Parathyroid adenoma (tissue), 2 donors: ENCODE measurements around the gene DDX54.

Experiments
- H2AFZ ChIP-seq: fragments of 300-600 bp; sonication (generic); one replicate; pipeline ENCODE4 v1.7.0; 2017; ENCODE audit warnings: antibody characterized with exemption, mild to moderate bottlenecking
- H3K27ac ChIP-seq: fragments of 300-600 bp; sonication (generic); one replicate; pipeline ENCODE4 v1.7.0; 2017
- H3K27me3 ChIP-seq: fragments of 300-600 bp; sonication (generic); one replicate; pipeline ENCODE4 v1.7.0; 2017; ENCODE audit warnings: low read length; ENCODE audit not compliant: control insufficient read depth, insufficient read depth
- H3K36me3 ChIP-seq: fragments of 300-600 bp; sonication (generic); one replicate; pipeline ENCODE4 v1.7.0; 2017; ENCODE audit warnings: low read length; ENCODE audit not compliant: control insufficient read depth, insufficient read depth
- H3K4me1 ChIP-seq: fragments of 300-600 bp; sonication (generic); one replicate; pipeline ENCODE4 v1.7.0; 2017; ENCODE audit warnings: control low read depth
- H3K4me2 ChIP-seq: fragments of 300-600 bp; sonication (generic); one replicate; pipeline ENCODE4 v1.7.0; 2017; ENCODE audit warnings: low read length
- H3K4me3 ChIP-seq: fragments of 300-600 bp; sonication (generic); one replicate; pipeline ENCODE4 v1.7.0; 2017; ENCODE audit warnings: low read depth, low read length
- H3K79me2 ChIP-seq: fragments of 300-600 bp; sonication (generic); one replicate; pipeline ENCODE4 v1.7.0; 2017; ENCODE audit warnings: control low read depth
- H3K9ac ChIP-seq: fragments of 300-600 bp; sonication (generic); one replicate; pipeline ENCODE4 v1.7.0; 2017; ENCODE audit warnings: mild to moderate bottlenecking
- H3K9me3 ChIP-seq: fragments of 300-600 bp; sonication (generic); one replicate; pipeline ENCODE4 v1.7.0; 2017; ENCODE audit warnings: low read length; ENCODE audit not compliant: control insufficient read depth
- CTCF ChIP-seq: fragments of 300-600 bp; sonication (generic); IDR thresholded peaks from one replicate; pipeline ENCODE4 v1.7.0; 2017; ENCODE audit warnings: antibody characterized with exemption, mild to moderate bottlenecking
- donor health status: primary hyperparathyroidism.

DDX54 gene

DNA sequence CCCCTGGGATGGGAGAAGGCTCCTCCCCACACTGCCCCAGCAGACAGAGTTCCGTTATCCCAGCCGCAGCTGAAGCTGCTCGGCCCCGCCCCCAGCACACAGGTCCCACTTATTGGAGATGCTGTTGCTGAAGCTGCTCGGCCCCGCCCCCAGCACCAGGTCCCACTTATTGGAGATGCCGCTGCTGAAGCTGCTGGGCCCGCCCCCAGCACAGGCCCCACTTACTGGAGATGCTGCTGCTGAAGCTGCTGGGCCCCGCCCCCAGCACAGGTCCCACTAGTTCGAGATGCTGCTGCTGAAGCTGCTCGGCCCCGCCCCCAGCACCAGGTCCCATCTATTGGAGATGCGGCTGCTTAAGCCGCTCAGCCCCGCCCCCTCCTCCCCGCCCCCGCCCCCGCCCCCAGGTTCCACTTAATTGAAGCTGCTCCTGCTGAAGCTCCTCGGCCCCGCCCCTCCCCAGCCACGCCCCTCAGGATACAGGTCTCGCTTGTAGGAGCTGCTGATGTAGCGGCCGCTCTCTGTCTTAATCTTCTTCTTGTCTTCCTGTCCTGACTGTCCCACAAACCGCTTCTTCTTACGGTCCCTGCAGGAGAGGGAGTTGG, 23.8 kb downstream of the DDX54 start:
- Histone ChIP-seq H3K4me2 (no peak overlapping the region), H3K9ac (no peak overlapping the region), H3K27ac (no peak overlapping the region), H3K9me3 (no peaks in the 10 kb centered on the region), H3K36me3 (no peaks in the 10 kb centered on the region), H3K4me1 (no peaks in the 10 kb centered on the region), H2AFZ (no peak overlapping the region), H3K79me2 (no peaks in the 10 kb centered on the region), H3K4me3 (no peak overlapping the region), H3K27me3 (no peaks in the 10 kb centered on the region)
- no peak for TF ChIP-seq CTCF

GRCh38 chr12:113159937-113160336, 25.3 kb downstream of the DDX54 start:
- H3K36me3 ChIP-seq: no peaks in the 10 kb centered on the region

GRCh38 chr12:113158439-113159203, 26.7 kb downstream of the DDX54 start:
- no peak overlapping the region for H3K27ac ChIP-seq
- no peak overlapping the region for H3K9ac ChIP-seq
- TF ChIP-seq CTCF: no peak
- no peaks in the 10 kb centered on the region for H3K27me3 ChIP-seq
- H3K4me1 ChIP-seq: no peaks in the 10 kb centered on the region
- H3K9me3 ChIP-seq: no peaks in the 10 kb centered on the region
- no peaks in the 10 kb centered on the region for H3K79me2 ChIP-seq
- H3K4me2 ChIP-seq: no peak overlapping the region
- H2AFZ ChIP-seq: no peak overlapping the region
- H3K36me3 ChIP-seq: no peaks in the 10 kb centered on the region
- H3K4me3 ChIP-seq: no peak overlapping the region

More at GRCh38 chr12:113159937-113160336, 25.3 kb downstream of the DDX54 start:
- no peak overlapping the region for H3K9ac ChIP-seq
- no peak overlapping the region for H3K4me2 ChIP-seq
- H3K27me3 ChIP-seq: no peaks in the 10 kb centered on the region
- TF ChIP-seq CTCF: no peak
- no peak overlapping the region for H2AFZ ChIP-seq
- H3K79me2 ChIP-seq: no peaks in the 10 kb centered on the region
- H3K4me3 ChIP-seq: no peak overlapping the region
- no peak overlapping the region for H3K27ac ChIP-seq
- no peaks in the 10 kb centered on the region for H3K4me1 ChIP-seq
- no peaks in the 10 kb centered on the region for H3K9me3 ChIP-seq

DNA sequence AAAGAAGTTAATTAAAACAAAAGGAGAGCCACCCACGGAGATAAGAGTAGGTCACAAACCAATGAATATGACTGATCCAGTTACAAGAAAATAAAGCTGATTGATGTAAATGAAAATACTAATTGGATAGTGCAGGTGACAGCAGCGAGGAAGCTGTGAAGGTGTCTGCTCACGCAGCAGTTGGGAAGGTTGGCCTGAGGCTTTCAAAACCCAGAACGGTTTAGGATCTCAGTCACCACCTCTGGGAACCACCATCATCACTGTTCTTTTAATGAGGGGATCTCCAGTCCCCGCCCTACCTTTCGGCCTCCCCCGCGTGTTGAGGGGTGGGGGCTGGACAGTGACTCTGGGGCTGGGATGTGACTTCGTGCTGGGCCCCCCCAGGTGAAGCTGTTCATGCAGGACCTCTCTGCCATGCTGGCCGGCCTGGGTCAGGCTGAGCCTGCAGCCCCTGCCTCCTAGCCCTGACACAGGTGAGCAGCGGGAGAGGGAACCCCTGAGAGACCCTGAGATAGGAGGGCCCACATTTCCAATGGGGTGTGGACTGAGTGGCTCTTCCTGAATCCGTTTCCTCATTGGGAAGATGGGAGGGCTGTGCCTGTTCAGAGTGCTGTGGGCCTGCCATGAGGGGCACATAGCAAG, 27.9 kb downstream of the DDX54 start:
- Histone ChIP-seq H3K9ac (no peak overlapping the region), H3K4me2 (no peak overlapping the region), H3K9me3 (no peaks in the 10 kb centered on the region), H3K4me1 (peaks cover 4% of the 10 kb centered on the region), H2AFZ (no peak overlapping the region), H3K27ac (no peak overlapping the region), H3K79me2 (no peaks in the 10 kb centered on the region), H3K4me3 (no peak overlapping the region), H3K36me3 (no peaks in the 10 kb centered on the region), H3K27me3 (no peaks in the 10 kb centered on the region)
- no peak for TF ChIP-seq CTCF
